IPS-18a (cell line): ENCODE results near the gene HIF1A.
A peak's percentile ranks its signal among the peaks of the same experiment; 100 is the strongest.
"Not testable (repeated sequence)": the region's sequence is repeated elsewhere in the genome, so short reads cannot be mapped to it uniquely, and the experiment has no call there.

Experiments used
- H3K27ac ChIP-seq: one replicate; pipeline ENCODE4 v1.5.1; 2013; ENCODE audit warnings: low read length
- H3K27me3 ChIP-seq: one replicate; pipeline ENCODE4 v1.6.1; 2013; ENCODE audit warnings: mild to moderate bottlenecking, low read length; ENCODE audit not compliant: control insufficient read depth, insufficient read depth
- H3K36me3 ChIP-seq: one replicate; pipeline ENCODE4 v1.6.1; 2013; ENCODE audit warnings: low read depth, low read length; ENCODE audit not compliant: control insufficient read depth
- H3K4me1 ChIP-seq: one replicate; pipeline ENCODE4 v1.6.1; 2013; ENCODE audit warnings: low read depth, low read length; ENCODE audit not compliant: control insufficient read depth
- H3K4me3 ChIP-seq: one replicate; pipeline ENCODE4 v1.5.1; 2013; ENCODE audit warnings: low read length
- H3K9ac ChIP-seq: one replicate; pipeline ENCODE4 v1.6.1; 2013; ENCODE audit warnings: mild to moderate bottlenecking, low read length, moderate library complexity
- H3K9me3 ChIP-seq: one replicate; pipeline ENCODE4 v1.6.1; 2013; ENCODE audit warnings: low read depth, low read length; ENCODE audit not compliant: control insufficient read depth

Gene HIF1A

GRCh38 chr14:61699027-61699426 lies 3.7 kb downstream of the HIF1A start:
- H3K36me3 ChIP-seq = no peaks in the 10 kb centered on the region
- H3K27me3 ChIP-seq = no peaks in the 10 kb centered on the region
- peak overlapping the region; percentile 88 for H3K4me3 ChIP-seq
- no peak overlapping the region for H3K27ac ChIP-seq
- H3K9me3 ChIP-seq = no peaks in the 10 kb centered on the region
- H3K9ac ChIP-seq = no peak overlapping the region
- peaks cover 54% of the 10 kb centered on the region for H3K4me1 ChIP-seq

GRCh38 chr14:61700104-61700886 lies 5.0 kb downstream of the HIF1A start:
- H3K27ac ChIP-seq = no peak overlapping the region
- peak overlapping the region; percentile 43 for H3K4me3 ChIP-seq
- no peak overlapping the region for H3K9ac ChIP-seq
- H3K4me1 ChIP-seq = peaks cover 52% of the 10 kb centered on the region
- H3K36me3 ChIP-seq = no peaks in the 10 kb centered on the region
- H3K27me3 ChIP-seq = no peaks in the 10 kb centered on the region
- H3K9me3 ChIP-seq = no peaks in the 10 kb centered on the region

GRCh38 chr14:61701946-61702345 lies 6.6 kb downstream of the HIF1A start:
- H3K4me1 ChIP-seq = peaks cover 52% of the 10 kb centered on the region
- no peaks in the 10 kb centered on the region for H3K27me3 ChIP-seq
- H3K36me3 ChIP-seq = no peaks in the 10 kb centered on the region
- H3K9me3 ChIP-seq = no peaks in the 10 kb centered on the region
- H3K9ac ChIP-seq = no peak overlapping the region
- H3K4me3 ChIP-seq = no peak overlapping the region
- H3K27ac ChIP-seq = no peak overlapping the region

- Histone ChIP-seq H3K9ac (no peak overlapping the region), H3K4me1 (peaks cover 44% of the 10 kb centered on the region), H3K27ac (no peak overlapping the region), H3K4me3 (no peak overlapping the region), H3K9me3 (no peaks in the 10 kb centered on the region), H3K27me3 (no peaks in the 10 kb centered on the region), H3K36me3 (no peaks in the 10 kb centered on the region)
Observed at GRCh38 chr14:61703342-61704129, 8.2 kb downstream of the HIF1A start.

GRCh38 chr14:61704554-61704953 lies 9.2 kb downstream of the HIF1A start:
- no peak overlapping the region for H3K27ac ChIP-seq
- no peaks in the 10 kb centered on the region for H3K36me3 ChIP-seq
- no peaks in the 10 kb centered on the region for H3K9me3 ChIP-seq
- peaks cover 34% of the 10 kb centered on the region for H3K4me1 ChIP-seq
- H3K9ac ChIP-seq = no peak overlapping the region
- H3K27me3 ChIP-seq = no peaks in the 10 kb centered on the region
- H3K4me3 ChIP-seq = no peak overlapping the region

GRCh38 chr14:61705017-61705416 lies 9.7 kb downstream of the HIF1A start:
- Histone ChIP-seq H3K36me3 (no peaks in the 10 kb centered on the region), H3K27me3 (no peaks in the 10 kb centered on the region), H3K9me3 (no peaks in the 10 kb centered on the region), H3K4me1 (peaks cover 30% of the 10 kb centered on the region), H3K9ac (no peak overlapping the region), H3K27ac (no peak overlapping the region), H3K4me3 (no peak overlapping the region)

GRCh38 chr14:61706096-61706690 lies 10.9 kb downstream of the HIF1A start:
- Histone ChIP-seq H3K9ac (no peak overlapping the region), H3K4me1 (peaks cover 22% of the 10 kb centered on the region), H3K36me3 (no peaks in the 10 kb centered on the region), H3K9me3 (no peaks in the 10 kb centered on the region), H3K4me3 (no peak overlapping the region), H3K27ac (no peak overlapping the region), H3K27me3 (no peaks in the 10 kb centered on the region)

GRCh38 chr14:61707774-61708173 lies 12.5 kb downstream of the HIF1A start:
- not testable (repeated sequence) for H3K36me3 ChIP-seq, H3K27ac ChIP-seq, H3K9ac ChIP-seq, H3K9me3 ChIP-seq, H3K27me3 ChIP-seq, H3K4me3 ChIP-seq
- H3K4me1 ChIP-seq = peaks cover 28% of the 10 kb centered on the region

- not testable (repeated sequence) for H3K4me3 ChIP-seq, H3K9ac ChIP-seq, H3K27ac ChIP-seq, H3K27me3 ChIP-seq, H3K9me3 ChIP-seq, H3K36me3 ChIP-seq
- H3K4me1 ChIP-seq = peaks cover 28% of the 10 kb centered on the region
Observed at GRCh38 chr14:61708693-61709092, 13.4 kb downstream of the HIF1A start.

GRCh38 chr14:61710853-61711817 lies 15.8 kb downstream of the HIF1A start:
- H3K36me3 ChIP-seq = no peaks in the 10 kb centered on the region
- no peak overlapping the region for H3K27ac ChIP-seq
- no peak overlapping the region for H3K9ac ChIP-seq
- no peak overlapping the region for H3K4me3 ChIP-seq
- H3K27me3 ChIP-seq = no peaks in the 10 kb centered on the region
- H3K4me1 ChIP-seq = peaks cover 26% of the 10 kb centered on the region
- H3K9me3 ChIP-seq = no peaks in the 10 kb centered on the region

GRCh38 chr14:61712137-61712536 lies 16.8 kb downstream of the HIF1A start:
- H3K4me1 ChIP-seq = peaks cover 29% of the 10 kb centered on the region
- H3K9me3 ChIP-seq = no peaks in the 10 kb centered on the region
- H3K27ac ChIP-seq = no peak overlapping the region
- H3K27me3 ChIP-seq = no peaks in the 10 kb centered on the region
- no peak overlapping the region for H3K4me3 ChIP-seq
- no peaks in the 10 kb centered on the region for H3K36me3 ChIP-seq
- H3K9ac ChIP-seq = no peak overlapping the region
